ENCODE results near the gene SNAP47.

The SNAP47 gene

GRCh38 chr1:227731696-227732585 is 3.3 kb upstream of the SNAP47 start:
- DNase-seq (ENCODE audit: low read depth, low spot score) = no peak

- DNase-seq (ENCODE audit: low read depth, low spot score) = no peak
Measured at GRCh38 chr1:227732586-227733308, 2.5 kb upstream of the SNAP47 start.

- DNase-seq (ENCODE audit: low read depth, low spot score) = no peak
Measured at GRCh38 chr1:227733309-227733705, 1.9 kb upstream of the SNAP47 start.

GRCh38 chr1:227733751-227734545 is 1.3 kb upstream of the SNAP47 start:
- DNase-seq (ENCODE audit: low read depth, low spot score) = no peak

DNA sequence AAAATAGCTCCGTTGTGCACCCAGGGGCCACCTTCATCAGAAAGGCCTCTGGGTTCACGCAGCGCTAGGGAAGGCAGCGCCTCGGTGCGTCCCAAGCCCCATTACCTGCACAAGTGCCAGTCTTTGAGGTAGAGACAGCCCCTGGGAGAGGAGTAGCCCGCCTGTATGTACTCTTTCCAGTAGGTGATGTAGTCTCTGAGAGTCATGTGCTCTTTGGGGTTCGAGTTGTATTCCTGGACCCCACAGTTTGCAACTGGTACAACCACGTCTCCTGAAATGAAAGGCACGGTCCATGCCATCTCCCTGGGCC is 734 bp upstream of the SNAP47 start:
- no peak for DNase-seq (ENCODE audit: low read depth, low spot score)

- no peak for DNase-seq (ENCODE audit: low read depth, low spot score)
Measured at GRCh38 chr1:227735539-227736285, 477 bp downstream of the SNAP47 start.

DNA sequence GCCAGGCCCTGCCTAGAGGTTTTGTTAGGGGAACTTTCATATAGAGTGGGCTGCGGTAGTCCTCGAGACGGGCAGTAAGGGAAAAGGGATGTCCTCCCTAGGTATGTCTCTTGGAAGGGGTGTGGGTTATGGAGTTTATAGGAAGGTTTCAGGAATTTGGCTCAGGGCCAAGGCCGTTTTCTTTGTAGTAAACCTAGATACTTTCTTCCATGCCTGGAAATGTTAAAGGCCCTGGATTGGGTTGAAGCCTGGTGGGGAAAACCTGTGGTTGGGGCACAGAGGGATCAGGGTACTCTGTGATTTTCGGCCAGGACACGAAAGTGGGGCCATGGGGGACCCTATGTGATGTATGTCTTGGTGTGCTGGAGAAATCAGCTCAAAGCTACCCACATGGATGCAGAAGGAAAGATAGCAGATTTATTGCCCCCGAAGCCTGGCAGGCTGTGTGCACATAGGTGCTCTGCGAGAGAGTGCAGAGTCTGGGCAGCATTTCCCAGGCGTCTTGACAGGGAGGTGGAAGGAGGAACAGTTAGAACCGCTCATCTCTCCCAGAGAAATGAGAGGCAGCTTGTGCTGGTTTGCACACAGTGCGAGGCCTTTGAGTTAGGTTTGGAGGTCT is 1.7 kb downstream of the SNAP47 start:
- no peak for DNase-seq (ENCODE audit: low read depth, low spot score)

- DNase-seq (ENCODE audit: low read depth, low spot score) = no peak
Measured at GRCh38 chr1:227738820-227739219, 3.6 kb downstream of the SNAP47 start.

GRCh38 chr1:227739636-227740035 is 4.4 kb downstream of the SNAP47 start:
- DNase-seq (ENCODE audit: low read depth, low spot score) = no peak

DNA sequence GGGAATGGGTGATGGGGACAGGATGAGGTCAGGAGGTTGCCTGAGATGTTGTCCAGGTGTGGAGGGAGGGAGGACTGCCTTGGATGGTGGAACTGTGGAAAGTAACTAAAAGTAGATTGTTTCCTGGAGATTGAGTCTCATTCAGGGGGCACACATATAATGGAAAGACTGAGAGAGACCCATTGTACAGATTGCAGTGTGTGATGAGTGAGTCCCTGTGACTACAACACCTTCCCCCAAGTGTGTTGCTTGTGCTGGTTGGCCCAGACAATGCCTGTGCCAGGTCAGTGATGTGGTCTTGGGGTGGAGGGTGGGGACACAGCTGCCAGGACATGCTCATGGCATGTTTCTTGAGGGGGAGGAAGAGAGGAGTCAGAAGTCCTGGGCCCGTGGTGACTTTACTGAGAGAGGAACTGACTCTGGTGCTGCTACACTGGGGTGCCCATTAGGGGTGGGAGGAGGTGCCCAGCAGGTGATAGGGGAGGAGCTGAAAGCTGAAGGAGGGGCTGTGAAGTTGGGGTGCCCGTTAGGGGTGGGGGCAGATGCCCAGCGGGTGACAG is 5.2 kb downstream of the SNAP47 start:
- no peak for DNase-seq (ENCODE audit: low read depth, low spot score)

DNA sequence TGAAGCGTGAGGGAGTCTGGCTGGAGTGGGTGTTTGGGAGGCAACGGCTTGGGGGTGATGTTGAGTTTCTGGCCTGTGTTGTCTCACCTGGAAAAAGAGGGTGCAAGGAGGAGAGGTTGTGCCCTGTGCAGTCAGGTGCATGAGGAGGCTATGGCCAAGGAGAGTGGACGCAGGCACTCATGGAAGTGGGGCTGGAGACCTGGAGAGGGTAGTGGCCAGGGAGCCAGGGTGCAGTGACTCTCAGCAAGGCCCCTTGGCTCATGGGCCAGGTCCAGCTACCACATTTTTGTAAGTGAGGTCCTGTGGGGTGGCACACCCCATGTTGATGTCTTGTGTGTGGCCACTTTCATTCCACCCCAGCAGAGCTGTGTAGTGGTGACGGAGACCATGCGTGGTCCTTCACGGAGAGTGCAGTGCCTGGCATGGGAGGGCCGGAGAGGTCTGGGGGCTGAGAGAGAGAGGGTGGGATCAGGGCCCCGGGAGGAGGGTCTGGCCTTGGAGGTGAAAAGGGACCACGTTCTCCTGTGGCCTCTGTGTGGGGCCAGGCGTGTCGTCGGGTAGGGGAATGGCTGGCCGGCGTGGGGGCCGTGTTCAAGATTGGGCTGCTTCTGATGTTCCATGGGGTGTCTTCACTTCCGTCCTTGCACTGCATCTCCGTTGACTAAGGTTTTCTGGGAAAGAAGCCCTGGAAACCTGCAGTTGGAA is 6.1 kb downstream of the SNAP47 start:
- DNase-seq (ENCODE audit: low read depth, low spot score) = no peak

DNA sequence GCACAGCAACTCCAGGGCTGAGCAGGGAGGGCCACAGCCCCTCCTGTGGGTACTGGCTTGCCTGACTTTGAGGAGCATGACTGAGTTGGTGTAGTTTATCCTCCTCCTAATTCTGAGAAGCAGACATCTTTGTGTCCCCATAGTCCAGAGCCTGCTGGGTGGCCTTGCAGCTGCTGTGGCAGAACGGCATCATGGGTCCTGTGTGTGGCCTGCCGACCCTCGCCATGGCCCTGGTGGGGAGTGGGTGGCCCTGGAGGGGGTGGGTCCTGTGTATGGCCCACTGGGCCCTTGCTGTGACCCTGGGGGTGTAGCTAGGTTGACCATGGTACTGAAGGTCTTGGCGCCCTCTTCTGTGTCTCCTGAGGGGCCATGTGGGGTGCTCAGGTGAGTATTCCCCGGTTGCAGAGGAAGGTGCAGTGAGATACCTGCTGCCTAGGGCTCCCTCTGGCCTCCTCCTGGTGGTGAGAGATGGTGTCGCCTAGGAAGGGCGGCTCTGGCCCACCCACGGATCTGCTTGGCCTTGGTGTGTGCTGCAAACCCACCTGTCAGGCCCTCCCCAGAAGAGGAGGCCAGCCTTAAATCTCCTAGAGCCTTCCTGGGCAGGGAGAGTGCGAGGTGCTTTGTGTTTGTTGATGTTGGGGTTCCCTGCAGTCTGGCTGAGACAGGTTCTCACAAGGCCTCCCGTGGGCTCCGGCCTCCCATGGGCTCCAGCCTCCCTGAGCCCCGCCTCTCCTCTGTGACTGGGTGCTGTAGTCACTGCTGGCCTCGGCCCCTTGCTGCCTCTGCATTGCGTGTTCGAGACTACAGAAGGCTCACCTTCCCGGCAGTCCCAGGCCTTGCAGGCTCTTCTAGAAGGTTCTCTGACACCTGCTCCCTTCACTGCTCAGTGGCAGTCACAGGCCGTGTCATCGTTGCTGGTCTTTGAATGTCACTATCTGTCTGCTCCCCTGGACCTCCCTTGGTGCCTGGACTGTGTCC is 7.8 kb downstream of the SNAP47 start:
- no peak for DNase-seq (ENCODE audit: low read depth, low spot score)

DNA sequence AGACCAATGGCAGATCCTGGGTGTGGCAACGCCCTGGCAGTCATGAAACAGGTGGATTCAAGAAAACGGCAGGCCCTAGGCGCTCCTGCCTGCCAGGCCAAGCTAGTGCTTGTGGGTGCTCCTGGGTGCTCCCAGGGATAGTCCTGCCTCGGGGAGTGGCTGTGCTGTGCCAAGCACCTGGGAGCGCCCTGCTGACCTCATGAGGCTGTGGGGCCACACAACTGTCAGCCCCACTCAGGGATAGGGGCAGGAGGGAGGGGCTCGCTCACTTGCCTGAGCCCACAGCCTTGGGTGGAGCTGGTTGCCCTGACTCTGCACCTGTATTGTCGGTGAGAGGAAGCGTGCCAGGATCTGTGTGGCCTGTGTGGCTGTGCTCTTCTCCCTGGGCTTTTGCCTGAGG is 9.4 kb downstream of the SNAP47 start:
- no peak for DNase-seq (ENCODE audit: low read depth, low spot score)

- DNase-seq (ENCODE audit: low read depth, low spot score) = no peak
Measured at GRCh38 chr1:227745568-227746265, 10.5 kb downstream of the SNAP47 start.

- DNase-seq (ENCODE audit: low read depth, low spot score) = no peak
Measured at GRCh38 chr1:227746676-227747075, 11.4 kb downstream of the SNAP47 start.

DNA sequence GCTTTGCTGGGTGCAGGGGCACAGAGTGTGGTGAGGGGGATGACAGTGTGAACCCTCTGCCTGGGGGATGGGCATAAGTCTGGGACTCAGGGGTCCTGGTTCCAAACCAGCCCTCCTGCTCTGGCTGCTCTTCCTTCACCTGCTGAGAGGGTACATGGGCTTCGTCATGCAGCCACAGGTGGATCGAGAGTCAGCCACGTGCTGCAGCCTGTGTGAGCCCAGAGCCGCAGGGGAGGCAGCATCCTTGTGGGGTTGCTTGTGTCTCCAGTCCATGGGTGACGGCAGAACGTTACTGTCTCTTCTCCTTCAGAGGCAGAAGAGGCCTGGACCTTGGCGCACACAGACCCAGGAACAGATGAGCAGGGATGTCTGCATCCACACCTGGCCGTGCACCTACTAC is 12.1 kb downstream of the SNAP47 start:
- no peak for DNase-seq (ENCODE audit: low read depth, low spot score)

DNA sequence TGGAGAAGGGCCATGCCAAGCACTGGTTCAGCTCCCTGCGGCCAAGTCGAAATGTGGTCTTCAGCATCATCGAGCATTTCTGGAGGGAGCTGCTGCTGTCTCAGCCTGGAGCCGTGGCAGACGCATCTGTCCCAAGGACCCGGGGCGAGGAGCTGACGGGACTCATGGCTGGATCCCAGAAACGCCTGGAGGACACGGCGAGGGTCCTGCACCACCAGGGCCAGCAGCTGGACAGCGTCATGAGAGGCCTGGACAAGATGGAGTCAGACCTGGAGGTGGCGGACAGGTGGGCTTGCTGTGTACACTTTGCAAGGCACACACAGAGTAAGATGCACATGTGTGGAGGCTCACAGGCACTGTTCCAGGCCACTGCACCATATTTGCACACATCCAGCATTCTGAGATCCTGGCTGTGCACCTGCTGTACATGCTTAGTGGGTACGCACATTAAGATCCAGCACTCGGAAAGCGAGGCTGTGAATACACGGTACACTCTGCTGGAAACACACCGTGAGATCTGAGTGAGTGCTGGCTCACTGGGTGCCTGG is 12.8 kb downstream of the SNAP47 start:
- DNase-seq (ENCODE audit: low read depth, low spot score) = no peak
